WTC11 (cell line): ENCODE measurements around the gene PUS1. TPM values are rescaled to one million over a fixed set of nuclear protein-coding genes. Genes with fewer than 3 reads are reported as not detected.

ENCODE experiments used
- CREM ChIP-seq: sonication (generic); formaldehyde crosslinking; IDR thresholded peaks from 2 replicates; pipeline ENCODE4 v1.8.1; 2022; ENCODE audit warnings: mild to moderate bottlenecking, missing genetic modification reagents, moderate library complexity
- FOXK1 ChIP-seq: sonication (generic); formaldehyde crosslinking; IDR thresholded peaks from 2 replicates; pipeline ENCODE4 v1.8.0; 2022; ENCODE audit warnings: mild to moderate bottlenecking, moderate library complexity, missing genetic modification reagents
- FOXP1 ChIP-seq: sonication (generic); formaldehyde crosslinking; IDR thresholded peaks from 2 replicates; pipeline ENCODE4 v1.8.0; 2022; ENCODE audit warnings: missing genetic modification reagents, mild to moderate bottlenecking, moderate library complexity, borderline replicate concordance
- JUN ChIP-seq: sonication (generic); formaldehyde crosslinking; IDR thresholded peaks from 2 replicates; pipeline ENCODE4 v1.8.0; 2023; ENCODE audit warnings: mild to moderate bottlenecking, missing genetic modification reagents
- KAT7 ChIP-seq: sonication (generic); formaldehyde crosslinking; IDR thresholded peaks from 2 replicates; pipeline ENCODE4 v1.8.1; 2023; ENCODE audit warnings: missing genetic modification reagents, mild to moderate bottlenecking, borderline replicate concordance
- MYBL2 ChIP-seq: sonication (generic); formaldehyde crosslinking; IDR thresholded peaks from 2 replicates; pipeline ENCODE4 v1.8.1; 2023; ENCODE audit warnings: mild to moderate bottlenecking, moderate library complexity, missing genetic modification reagents
- NR3C1 ChIP-seq: sonication (generic); formaldehyde crosslinking; conservative IDR thresholded peaks from 2 replicates; pipeline ENCODE4 v1.8.1; 2023; ENCODE audit warnings: low read depth, mild to moderate bottlenecking, missing genetic modification reagents
- OVOL2 ChIP-seq: fragments of 250-450 bp; sonication (Bioruptor Pico); IDR thresholded peaks from 2 replicates; pipeline ENCODE4 v1.9.0; 2021; ENCODE audit warnings: mild to moderate bottlenecking, borderline replicate concordance
- TEAD1 ChIP-seq: sonication (generic); formaldehyde crosslinking; IDR thresholded peaks from 2 replicates; pipeline ENCODE4 v1.8.0; 2022; ENCODE audit warnings: mild to moderate bottlenecking, missing genetic modification reagents
- TP53 ChIP-seq: sonication (generic); formaldehyde crosslinking; IDR thresholded peaks from 2 replicates; pipeline ENCODE4 v1.8.1; 2023; ENCODE audit warnings: mild to moderate bottlenecking, missing genetic modification reagents
- ZNF232 ChIP-seq: sonication (generic); formaldehyde crosslinking; IDR thresholded peaks from 2 replicates; pipeline ENCODE4 v1.8.0; 2022; ENCODE audit warnings: mild to moderate bottlenecking, missing genetic modification reagents
- ZNF396 ChIP-seq: fragments of 250-450 bp; sonication (Bioruptor Pico); IDR thresholded peaks from 2 replicates; pipeline ENCODE4 v1.8.0; 2021; ENCODE audit warnings: mild to moderate bottlenecking, moderate library complexity, borderline replicate concordance
- total RNA-seq: library from RNA; stranded (reverse); gene quantifications from 3 replicates; pipeline ENCODE4 v1.2.3, GENCODE V29; 2021
- TF ChIP-seq, protein P1 (sequence below): sonication (generic); formaldehyde crosslinking; IDR thresholded peaks from 2 replicates; pipeline ENCODE4 v1.8.0; 2022; ENCODE audit warnings: missing genetic modification reagents
- TF ChIP-seq, protein P2 (sequence below): sonication (generic); formaldehyde crosslinking; IDR thresholded peaks from 2 replicates; pipeline ENCODE4 v1.8.0; 2022; ENCODE audit warnings: mild to moderate bottlenecking, missing genetic modification reagents
- TF ChIP-seq, protein P3 (sequence below): sonication (generic); formaldehyde crosslinking; IDR thresholded peaks from 2 replicates; pipeline ENCODE4 v1.8.1; 2023; ENCODE audit warnings: mild to moderate bottlenecking, missing genetic modification reagents, moderate library complexity
- TF ChIP-seq, protein P4 (sequence below): sonication (generic); formaldehyde crosslinking; conservative IDR thresholded peaks from 2 replicates; pipeline ENCODE4 v1.8.1; 2022; ENCODE audit warnings: mild to moderate bottlenecking, missing genetic modification reagents
- TF ChIP-seq, protein P5 (sequence below): fragments of 250-450 bp; sonication (Bioruptor Pico); IDR thresholded peaks from 2 replicates; pipeline ENCODE4 v1.8.0; 2021; ENCODE audit warnings: mild to moderate bottlenecking
- TF ChIP-seq, protein P6 (sequence below): fragments of 250-450 bp; sonication (Bioruptor Pico); conservative IDR thresholded peaks from 2 replicates; pipeline ENCODE4 v1.9.0; 2021; ENCODE audit warnings: mild to moderate bottlenecking
- TF ChIP-seq, protein P7 (sequence below): sonication (generic); formaldehyde crosslinking; IDR thresholded peaks from 2 replicates; pipeline ENCODE4 v1.8.1; 2022; ENCODE audit warnings: missing genetic modification reagents, borderline replicate concordance
- TF ChIP-seq, protein P8 (sequence below): fragments of 250-450 bp; sonication (Bioruptor Pico); IDR thresholded peaks from 2 replicates; pipeline ENCODE4 v2.1.2; 2022; ENCODE audit warnings: mild to moderate bottlenecking, moderate library complexity
- TF ChIP-seq, protein P9 (sequence below): fragments of 250-450 bp; sonication (Bioruptor Pico); IDR thresholded peaks from 2 replicates; pipeline ENCODE4 v1.9.0; 2021; ENCODE audit warnings: moderate library complexity, mild to moderate bottlenecking, inconsistent platforms, borderline replicate concordance
- TF ChIP-seq, protein P10 (sequence below): sonication (generic); formaldehyde crosslinking; IDR thresholded peaks from 2 replicates; pipeline ENCODE4 v1.8.0; 2022; ENCODE audit warnings: mild to moderate bottlenecking, missing genetic modification reagents

The PUS1 gene
- total RNA-seq, 1 experiment from 2014 or later: 97.4 TPM

DNA sequence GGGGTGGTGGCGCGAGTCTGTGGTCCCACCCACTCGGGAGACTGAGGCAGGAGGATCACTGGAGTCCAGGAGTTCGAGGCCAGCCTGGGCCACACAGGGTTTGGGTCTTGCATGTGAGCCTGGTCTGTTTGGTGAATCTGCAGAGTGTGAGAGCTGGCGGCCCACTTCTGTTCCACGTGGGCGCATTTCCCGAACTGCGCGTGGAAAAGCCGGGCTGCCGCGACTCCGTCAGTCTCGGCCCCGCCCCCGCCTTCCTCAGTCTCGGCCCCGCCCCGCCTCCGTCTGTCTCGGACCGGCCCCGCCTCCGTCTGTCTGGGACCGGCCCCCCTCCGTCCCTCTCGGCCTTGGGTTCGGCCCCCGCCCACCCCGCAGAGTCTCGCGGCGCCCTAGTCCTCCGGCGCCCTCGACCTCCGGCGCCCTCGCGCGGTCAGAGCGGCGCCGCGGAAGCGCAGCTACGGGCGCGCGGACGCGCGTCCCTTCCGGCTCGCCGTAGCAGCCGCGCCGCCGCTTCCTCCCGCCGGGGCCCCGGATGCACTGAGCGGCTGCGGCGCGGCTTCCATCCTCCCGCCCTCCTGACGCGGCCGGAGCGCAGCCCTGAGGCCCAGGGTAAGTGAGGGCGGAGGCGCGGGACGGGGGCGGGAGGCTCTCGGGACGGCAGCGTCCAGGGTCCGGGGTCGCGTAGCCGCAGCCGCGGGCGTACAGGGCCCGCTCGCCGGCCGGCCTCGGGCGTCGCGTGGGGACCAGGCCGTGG lies 20.5 kb downstream of the PUS1 start, which contains the start of gene EP400 (continued):
- TF ChIP-seq, protein P1, sequence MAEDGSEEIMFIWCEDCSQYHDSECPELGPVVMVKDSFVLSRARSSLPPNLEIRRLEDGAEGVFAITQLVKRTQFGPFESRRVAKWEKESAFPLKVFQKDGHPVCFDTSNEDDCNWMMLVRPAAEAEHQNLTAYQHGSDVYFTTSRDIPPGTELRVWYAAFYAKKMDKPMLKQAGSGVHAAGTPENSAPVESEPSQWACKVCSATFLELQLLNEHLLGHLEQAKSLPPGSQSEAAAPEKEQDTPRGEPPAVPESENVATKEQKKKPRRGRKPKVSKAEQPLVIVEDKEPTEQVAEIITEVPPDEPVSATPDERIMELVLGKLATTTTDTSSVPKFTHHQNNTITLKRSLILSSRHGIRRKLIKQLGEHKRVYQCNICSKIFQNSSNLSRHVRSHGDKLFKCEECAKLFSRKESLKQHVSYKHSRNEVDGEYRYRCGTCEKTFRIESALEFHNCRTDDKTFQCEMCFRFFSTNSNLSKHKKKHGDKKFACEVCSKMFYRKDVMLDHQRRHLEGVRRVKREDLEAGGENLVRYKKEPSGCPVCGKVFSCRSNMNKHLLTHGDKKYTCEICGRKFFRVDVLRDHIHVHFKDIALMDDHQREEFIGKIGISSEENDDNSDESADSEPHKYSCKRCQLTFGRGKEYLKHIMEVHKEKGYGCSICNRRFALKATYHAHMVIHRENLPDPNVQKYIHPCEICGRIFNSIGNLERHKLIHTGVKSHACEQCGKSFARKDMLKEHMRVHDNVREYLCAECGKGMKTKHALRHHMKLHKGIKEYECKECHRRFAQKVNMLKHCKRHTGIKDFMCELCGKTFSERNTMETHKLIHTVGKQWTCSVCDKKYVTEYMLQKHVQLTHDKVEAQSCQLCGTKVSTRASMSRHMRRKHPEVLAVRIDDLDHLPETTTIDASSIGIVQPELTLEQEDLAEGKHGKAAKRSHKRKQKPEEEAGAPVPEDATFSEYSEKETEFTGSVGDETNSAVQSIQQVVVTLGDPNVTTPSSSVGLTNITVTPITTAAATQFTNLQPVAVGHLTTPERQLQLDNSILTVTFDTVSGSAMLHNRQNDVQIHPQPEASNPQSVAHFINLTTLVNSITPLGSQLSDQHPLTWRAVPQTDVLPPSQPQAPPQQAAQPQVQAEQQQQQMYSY (CRISPR knock-in tag): 0 out of 2 replicates have a peak, but pooled peaks have one; percentile 15
- TF ChIP-seq JUN (CRISPR knock-in tag) (0 out of 2 replicates have a peak, but pooled peaks have one; percentile 21), CREM (CRISPR knock-in tag) (peak; percentile 72), ZNF396 (CRISPR knock-in tag) (no peak), FOXP1 (CRISPR knock-in tag) (peak; percentile 60; the same call in 1 of the 2 replicates), OVOL2 (no peak), TEAD1 (CRISPR knock-in tag) (no peak), KAT7 (0 out of 2 replicates have a peak, but pooled peaks have one; percentile 48), NR3C1 (CRISPR knock-in tag) (no peak), FOXK1 (CRISPR knock-in tag) (peak; percentile 53; the same call in 1 of the 2 replicates), MYBL2 (peak; percentile 52; the same call in 1 of the 2 replicates), ZNF232 (CRISPR knock-in tag) (peak; percentile 52; the same call in 1 of the 2 replicates), TP53 (CRISPR knock-in tag) (no peak)
- TF ChIP-seq, protein P2, sequence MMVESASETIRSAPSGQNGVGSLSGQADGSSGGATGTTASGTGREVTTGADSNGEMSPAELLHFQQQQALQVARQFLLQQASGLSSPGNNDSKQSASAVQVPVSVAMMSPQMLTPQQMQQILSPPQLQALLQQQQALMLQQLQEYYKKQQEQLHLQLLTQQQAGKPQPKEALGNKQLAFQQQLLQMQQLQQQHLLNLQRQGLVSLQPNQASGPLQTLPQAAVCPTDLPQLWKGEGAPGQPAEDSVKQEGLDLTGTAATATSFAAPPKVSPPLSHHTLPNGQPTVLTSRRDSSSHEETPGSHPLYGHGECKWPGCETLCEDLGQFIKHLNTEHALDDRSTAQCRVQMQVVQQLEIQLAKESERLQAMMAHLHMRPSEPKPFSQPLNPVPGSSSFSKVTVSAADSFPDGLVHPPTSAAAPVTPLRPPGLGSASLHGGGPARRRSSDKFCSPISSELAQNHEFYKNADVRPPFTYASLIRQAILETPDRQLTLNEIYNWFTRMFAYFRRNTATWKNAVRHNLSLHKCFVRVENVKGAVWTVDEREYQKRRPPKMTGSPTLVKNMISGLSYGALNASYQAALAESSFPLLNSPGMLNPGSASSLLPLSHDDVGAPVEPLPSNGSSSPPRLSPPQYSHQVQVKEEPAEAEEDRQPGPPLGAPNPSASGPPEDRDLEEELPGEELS (CRISPR knock-in tag): peak; percentile 44; the same call in 1 of the 2 replicates
- TF ChIP-seq, protein P3, sequence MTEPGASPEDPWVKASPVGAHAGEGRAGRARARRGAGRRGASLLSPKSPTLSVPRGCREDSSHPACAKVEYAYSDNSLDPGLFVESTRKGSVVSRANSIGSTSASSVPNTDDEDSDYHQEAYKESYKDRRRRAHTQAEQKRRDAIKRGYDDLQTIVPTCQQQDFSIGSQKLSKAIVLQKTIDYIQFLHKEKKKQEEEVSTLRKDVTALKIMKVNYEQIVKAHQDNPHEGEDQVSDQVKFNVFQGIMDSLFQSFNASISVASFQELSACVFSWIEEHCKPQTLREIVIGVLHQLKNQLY: no peak
- TF ChIP-seq, protein P4, sequence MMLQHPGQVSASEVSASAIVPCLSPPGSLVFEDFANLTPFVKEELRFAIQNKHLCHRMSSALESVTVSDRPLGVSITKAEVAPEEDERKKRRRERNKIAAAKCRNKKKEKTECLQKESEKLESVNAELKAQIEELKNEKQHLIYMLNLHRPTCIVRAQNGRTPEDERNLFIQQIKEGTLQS (CRISPR knock-in tag): no peak
- TF ChIP-seq, protein P5, sequence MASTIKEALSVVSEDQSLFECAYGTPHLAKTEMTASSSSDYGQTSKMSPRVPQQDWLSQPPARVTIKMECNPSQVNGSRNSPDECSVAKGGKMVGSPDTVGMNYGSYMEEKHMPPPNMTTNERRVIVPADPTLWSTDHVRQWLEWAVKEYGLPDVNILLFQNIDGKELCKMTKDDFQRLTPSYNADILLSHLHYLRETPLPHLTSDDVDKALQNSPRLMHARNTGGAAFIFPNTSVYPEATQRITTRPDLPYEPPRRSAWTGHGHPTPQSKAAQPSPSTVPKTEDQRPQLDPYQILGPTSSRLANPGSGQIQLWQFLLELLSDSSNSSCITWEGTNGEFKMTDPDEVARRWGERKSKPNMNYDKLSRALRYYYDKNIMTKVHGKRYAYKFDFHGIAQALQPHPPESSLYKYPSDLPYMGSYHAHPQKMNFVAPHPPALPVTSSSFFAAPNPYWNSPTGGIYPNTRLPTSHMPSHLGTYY (CRISPR knock-in tag): no peak
- TF ChIP-seq, protein P6, sequence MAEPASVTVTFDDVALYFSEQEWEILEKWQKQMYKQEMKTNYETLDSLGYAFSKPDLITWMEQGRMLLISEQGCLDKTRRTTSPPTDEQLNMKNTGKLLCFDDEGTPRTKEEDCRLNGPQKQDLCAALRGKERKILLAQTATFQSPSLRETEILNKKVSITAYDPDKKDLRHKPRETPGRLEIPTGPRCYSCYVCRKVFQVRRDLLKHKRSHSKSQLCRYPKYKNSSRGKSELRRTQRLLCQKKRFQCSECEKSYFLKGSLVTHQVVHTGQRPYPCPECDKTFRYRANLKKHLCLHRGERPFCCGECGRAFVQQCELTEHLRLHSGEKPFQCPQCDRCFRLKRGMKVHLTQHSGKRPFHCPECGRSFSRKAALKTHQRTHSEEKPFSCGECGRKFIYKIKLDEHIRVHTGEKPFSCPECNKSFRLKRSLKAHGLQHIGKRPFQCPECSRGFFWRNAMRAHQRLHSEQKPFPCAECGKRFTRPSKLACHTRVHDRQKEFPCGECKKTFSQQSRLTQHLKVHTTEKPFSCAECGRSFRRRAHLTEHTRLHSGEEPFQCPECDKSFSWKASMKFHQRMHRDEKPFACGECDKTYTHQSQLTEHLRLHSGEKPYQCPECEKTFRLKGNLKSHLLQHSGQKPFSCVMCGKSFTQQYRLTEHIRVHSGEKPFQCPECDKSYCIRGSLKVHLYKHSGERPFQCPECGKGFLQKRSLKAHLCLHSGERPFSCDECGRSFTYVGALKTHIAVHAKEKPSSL (CRISPR knock-in tag): no peak
- TF ChIP-seq, protein P7, sequence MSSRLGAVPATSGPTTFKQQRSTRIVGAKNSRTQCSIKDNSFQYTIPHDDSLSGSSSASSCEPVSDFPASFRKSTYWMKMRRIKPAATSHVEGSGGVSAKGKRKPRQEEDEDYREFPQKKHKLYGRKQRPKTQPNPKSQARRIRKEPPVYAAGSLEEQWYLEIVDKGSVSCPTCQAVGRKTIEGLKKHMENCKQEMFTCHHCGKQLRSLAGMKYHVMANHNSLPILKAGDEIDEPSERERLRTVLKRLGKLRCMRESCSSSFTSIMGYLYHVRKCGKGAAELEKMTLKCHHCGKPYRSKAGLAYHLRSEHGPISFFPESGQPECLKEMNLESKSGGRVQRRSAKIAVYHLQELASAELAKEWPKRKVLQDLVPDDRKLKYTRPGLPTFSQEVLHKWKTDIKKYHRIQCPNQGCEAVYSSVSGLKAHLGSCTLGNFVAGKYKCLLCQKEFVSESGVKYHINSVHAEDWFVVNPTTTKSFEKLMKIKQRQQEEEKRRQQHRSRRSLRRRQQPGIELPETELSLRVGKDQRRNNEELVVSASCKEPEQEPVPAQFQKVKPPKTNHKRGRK (CRISPR knock-in tag): no peak
- TF ChIP-seq, protein P8, sequence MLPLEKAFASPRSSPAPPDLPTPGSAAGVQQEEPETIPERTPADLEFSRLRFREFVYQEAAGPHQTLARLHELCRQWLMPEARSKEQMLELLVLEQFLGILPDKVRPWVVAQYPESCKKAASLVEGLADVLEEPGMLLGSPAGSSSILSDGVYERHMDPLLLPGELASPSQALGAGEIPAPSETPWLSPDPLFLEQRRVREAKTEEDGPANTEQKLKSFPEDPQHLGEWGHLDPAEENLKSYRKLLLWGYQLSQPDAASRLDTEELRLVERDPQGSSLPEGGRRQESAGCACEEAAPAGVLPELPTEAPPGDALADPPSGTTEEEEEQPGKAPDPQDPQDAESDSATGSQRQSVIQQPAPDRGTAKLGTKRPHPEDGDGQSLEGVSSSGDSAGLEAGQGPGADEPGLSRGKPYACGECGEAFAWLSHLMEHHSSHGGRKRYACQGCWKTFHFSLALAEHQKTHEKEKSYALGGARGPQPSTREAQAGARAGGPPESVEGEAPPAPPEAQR (CRISPR knock-in tag): no peak
- TF ChIP-seq, protein P9, sequence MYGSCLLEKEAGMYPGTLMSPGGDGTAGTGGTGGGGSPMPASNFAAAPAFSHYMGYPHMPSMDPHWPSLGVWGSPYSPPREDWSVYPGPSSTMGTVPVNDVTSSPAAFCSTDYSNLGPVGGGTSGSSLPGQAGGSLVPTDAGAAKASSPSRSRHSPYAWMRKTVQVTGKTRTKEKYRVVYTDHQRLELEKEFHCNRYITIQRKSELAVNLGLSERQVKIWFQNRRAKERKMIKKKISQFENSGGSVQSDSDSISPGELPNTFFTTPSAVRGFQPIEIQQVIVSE: no peak
- TF ChIP-seq, protein P10, sequence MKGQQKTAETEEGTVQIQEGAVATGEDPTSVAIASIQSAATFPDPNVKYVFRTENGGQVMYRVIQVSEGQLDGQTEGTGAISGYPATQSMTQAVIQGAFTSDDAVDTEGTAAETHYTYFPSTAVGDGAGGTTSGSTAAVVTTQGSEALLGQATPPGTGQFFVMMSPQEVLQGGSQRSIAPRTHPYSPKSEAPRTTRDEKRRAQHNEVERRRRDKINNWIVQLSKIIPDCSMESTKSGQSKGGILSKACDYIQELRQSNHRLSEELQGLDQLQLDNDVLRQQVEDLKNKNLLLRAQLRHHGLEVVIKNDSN (CRISPR knock-in tag): no peak
